Ascending aorta (tissue), 2 donors: ENCODE measurements around the gene LHX2. TPM values are rescaled to one million over a fixed set of nuclear protein-coding genes. Genes with fewer than 3 reads are reported as not detected.

Experiments used
- DNase-seq, 2 donors: peaks; one replicate each; pipeline ENCODE4 v3.0.0-alpha.2; 2019; ENCODE audit warnings: low spot score in 2 of 2
- H3K27ac ChIP-seq, 2 donors: fragments of 200-600 bp; sonication (generic); one replicate each; pipeline ENCODE4 v1.5.1; 2016 to 2017; ENCODE audit warnings: mild to moderate bottlenecking in 1 of 2
- H3K27me3 ChIP-seq: fragments of 200-600 bp; sonication (generic); one replicate; pipeline ENCODE4 v1.5.1; 2017
- H3K36me3 ChIP-seq, 2 donors: fragments of 200-600 bp; sonication (generic); one replicate each; pipeline ENCODE4 v1.5.1; 2016
- H3K4me1 ChIP-seq, 2 donors: fragments of 200-600 bp; sonication (generic); one replicate each; pipeline ENCODE4 v1.5.1; 2016 to 2017; ENCODE audit warnings: mild to moderate bottlenecking in 1 of 2
- H3K4me3 ChIP-seq, 2 donors: fragments of 200-600 bp; sonication (generic); one replicate each; pipeline ENCODE4 v1.5.1; 2016 to 2017; ENCODE audit warnings: mild to moderate bottlenecking in 1 of 2
- H3K9me3 ChIP-seq, 2 donors: fragments of 200-600 bp; sonication (generic); one replicate each; pipeline ENCODE4 v1.5.1; 2016
- CTCF ChIP-seq, 3 experiments: fragments of 200-600 bp in 2 of 3; fragments of 450-650 bp in 1 of 3; sonication (generic) in 2 of 3; IDR thresholded peaks; one replicate each; pipeline ENCODE4 v1.5.1; 2016 to 2019; ENCODE audit warnings: antibody characterized with exemption in 3 of 3, mild to moderate bottlenecking in 1 of 3, moderate library complexity in 1 of 3
- intact Hi-C: fragments of 100-400 bp; cut with DNase I; formaldehyde crosslinking; loops from one replicate; pipeline ENCODE4 v1.15.1; 2023
- total RNA-seq: library from RNA; depleted of rRNA; stranded (reverse); fragments of >200 nt; gene quantifications from one replicate; pipeline ENCODE4 v1.1.0, GENCODE V29; 2016

Gene LHX2
- total RNA-seq, 1 donor from 2014 or later: not detected

GRCh38 chr9:124041817-124042116, 30.2 kb downstream of the LHX2 start:
- Histone ChIP-seq H3K27me3 (peaks cover 8% of the 10 kb centered on the region), H3K9me3 (no peaks in the 10 kb centered on the region), H3K36me3 (no peaks in the 10 kb centered on the region), H3K27ac (no peak overlapping the region), H3K4me1 (peaks cover 4 to 27% of the 10 kb centered on the region in 2 donors), H3K4me3 (no peak overlapping the region)
- no peak for DNase-seq
- no peak for TF ChIP-seq CTCF (IDR thresholded peaks at IDR 0.05)
- intact Hi-C loops: loop anchor here (1.0 kb wide), 1 partner anchor 36 kb away; no protein-coding TSS in a partner anchor

- Histone ChIP-seq H3K4me1 (peaks cover 4 to 27% of the 10 kb centered on the region in 2 donors), H3K36me3 (no peaks in the 10 kb centered on the region), H3K27me3 (peaks cover 8% of the 10 kb centered on the region), H3K4me3 (no peak overlapping the region), H3K9me3 (no peaks in the 10 kb centered on the region), H3K27ac (no peak overlapping the region)
- no peak for TF ChIP-seq CTCF (IDR thresholded peaks at IDR 0.05)
- DNase-seq: no peak
- intact Hi-C loops: no loop called here
Observed at GRCh38 chr9:124042201-124042721, 30.7 kb downstream of the LHX2 start.

GRCh38 chr9:124044448-124044847, 32.9 kb downstream of the LHX2 start:
- Histone ChIP-seq H3K4me3 (no peak overlapping the region), H3K4me1 (peaks cover 4 to 27% of the 10 kb centered on the region in 2 donors), H3K27me3 (peaks cover 8% of the 10 kb centered on the region), H3K9me3 (no peaks in the 10 kb centered on the region), H3K27ac (no peak overlapping the region), H3K36me3 (no peaks in the 10 kb centered on the region)
- TF ChIP-seq CTCF (IDR thresholded peaks at IDR 0.05): no peak
- intact Hi-C loops: no loop called here
- DNase-seq: no peak

- Histone ChIP-seq H3K4me1 (peaks cover 4 to 27% of the 10 kb centered on the region in 2 donors), H3K9me3 (no peaks in the 10 kb centered on the region), H3K4me3 (peak overlapping the region; percentile 62 to 65), H3K27me3 (peaks cover 8% of the 10 kb centered on the region), H3K36me3 (no peaks in the 10 kb centered on the region), H3K27ac (no peak overlapping the region)
- peak in 1 of 2 donors; percentile 77 for DNase-seq
- no peak for TF ChIP-seq CTCF (IDR thresholded peaks at IDR 0.05)
- intact Hi-C loops: no loop called here
Observed at GRCh38 chr9:124045076-124045829, 33.7 kb downstream of the LHX2 start.

GRCh38 chr9:124045830-124046177, 34.2 kb downstream of the LHX2 start:
- Histone ChIP-seq H3K27me3 (peaks cover 8% of the 10 kb centered on the region), H3K27ac (no peak overlapping the region), H3K4me3 (peak overlapping the region; percentile 62 to 65), H3K9me3 (no peaks in the 10 kb centered on the region), H3K4me1 (peaks cover 4 to 21% of the 10 kb centered on the region in 2 donors), H3K36me3 (no peaks in the 10 kb centered on the region)
- no peak for DNase-seq
- intact Hi-C loops: no loop called here
- TF ChIP-seq CTCF (IDR thresholded peaks at IDR 0.05): no peak
